Inflammatory macrophage treated with lipopolysaccharide for 1 hour (primary cell): Measurements from ENCODE around the gene INSC.

Experiments
- DNase-seq, 2 donors: peaks; one replicate each; pipeline ENCODE4 v3.0.0-alpha.2; 2020 to 2022

INSC gene

DNA sequence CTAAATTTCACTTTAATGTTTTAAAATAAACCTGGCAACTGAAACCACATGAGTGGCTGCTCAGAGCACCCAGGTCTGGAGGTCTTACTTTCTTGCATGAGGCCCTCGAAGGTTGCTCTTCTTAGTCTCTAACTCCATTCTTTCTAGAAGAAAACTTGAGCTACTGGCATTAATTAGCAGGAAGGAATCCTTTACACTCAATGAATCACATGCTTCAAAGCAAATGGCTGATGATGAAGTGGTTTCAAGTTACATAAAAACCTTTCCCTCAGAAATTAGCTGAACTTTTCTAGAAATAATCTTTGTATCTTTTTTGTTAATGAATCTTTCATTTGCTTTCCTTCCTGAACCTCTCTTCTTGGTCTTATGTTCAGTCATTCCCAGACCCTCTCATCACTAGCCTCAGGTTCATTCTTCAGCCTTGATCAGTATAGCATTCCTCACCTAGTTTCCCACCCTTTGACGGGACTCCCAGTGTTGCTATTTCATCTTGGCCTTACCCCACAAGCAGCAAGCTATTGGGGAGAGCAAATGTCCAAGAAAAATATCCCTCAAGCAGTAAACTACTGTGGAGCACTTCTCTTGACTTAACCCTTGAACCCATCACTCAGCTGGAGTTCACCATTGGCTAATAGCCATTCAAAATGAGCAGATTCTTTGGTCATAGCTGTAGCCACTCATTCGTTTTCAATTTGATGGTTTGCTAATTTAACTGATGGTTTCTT lies 75.1 kb downstream of the INSC start:
- no peak for DNase-seq

DNA sequence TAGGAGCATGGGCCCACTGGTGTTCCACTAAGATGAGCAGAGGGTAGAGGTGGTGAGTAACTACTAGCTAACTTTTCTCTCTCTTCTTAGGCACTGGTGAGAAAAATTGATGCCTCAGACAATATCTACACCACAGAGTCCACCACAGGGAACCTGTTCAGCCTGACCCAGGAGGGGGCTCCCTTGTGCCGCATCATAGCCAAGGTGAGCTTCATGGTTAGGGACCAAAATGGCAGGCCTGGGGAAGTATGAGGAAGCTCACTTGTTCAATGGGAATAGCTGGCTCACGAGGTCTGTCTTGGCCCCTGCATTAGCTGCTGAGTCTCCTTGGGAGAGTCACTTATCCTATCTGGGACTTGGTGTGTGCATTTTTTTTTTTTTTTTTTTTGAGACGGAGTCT lies 75.9 kb downstream of the INSC start:
- DNase-seq: no peak

DNA sequence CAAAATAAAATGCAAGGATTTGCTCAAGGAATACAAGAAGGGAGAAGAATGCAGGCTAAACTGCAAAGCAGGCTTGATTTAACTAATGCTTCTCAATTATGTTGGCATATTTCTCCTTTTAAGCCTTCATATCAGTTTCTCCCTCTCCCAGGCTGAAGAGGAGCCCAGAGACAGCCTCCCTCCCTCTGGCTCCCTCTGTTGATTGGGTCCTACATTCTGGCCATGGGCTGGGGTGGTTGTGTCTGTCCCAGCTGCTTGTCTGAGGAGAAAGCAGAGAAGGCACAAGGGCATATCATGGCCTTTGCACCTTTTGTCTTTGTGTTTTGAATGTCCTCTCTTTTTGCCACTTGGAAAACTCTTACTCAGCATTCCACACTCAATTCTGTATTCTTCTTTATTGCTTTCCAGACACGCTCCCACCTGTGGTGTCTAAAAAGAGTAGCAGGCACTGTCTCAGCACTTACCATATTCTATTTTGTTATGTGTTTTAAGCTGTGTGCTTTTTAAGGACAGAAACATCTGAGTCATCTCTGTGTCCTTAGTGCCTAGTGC lies 77.4 kb downstream of the INSC start:
- no peak for DNase-seq

DNA sequence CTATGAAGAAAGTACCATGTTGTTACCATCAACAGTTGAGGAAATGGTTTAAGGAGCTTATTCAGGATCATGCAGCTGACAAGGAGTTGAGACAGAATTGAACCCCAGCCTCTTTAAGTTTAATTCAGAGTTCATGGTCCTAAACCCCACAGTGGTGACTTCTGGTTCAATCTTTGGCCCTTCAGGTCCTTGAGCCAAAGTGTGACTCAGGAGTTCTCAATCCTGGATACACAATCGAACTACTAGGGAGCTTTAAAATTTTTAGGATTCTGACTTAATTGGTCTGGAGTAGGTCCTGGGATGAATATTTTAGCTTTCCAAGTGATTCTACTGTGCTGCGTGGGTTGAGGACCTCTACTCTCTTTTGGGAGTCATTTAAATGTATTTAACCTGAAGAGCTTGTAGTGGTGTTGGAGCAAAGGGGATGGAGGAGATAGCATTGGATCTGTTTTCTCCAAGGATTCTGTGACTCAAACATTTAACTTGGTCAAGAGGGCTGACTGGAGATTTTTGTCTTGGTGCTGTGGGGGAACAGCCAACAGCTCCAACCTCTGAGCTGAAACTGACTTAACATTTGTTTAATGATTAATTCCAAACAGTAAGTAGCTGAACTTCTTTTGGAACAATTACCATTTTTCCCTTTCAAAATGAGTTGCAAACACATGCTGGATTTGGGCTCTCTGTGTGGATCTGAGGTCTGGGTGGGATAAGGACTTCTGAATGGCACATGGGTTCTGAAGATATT lies 80.1 kb downstream of the INSC start:
- DNase-seq: no peak

DNA sequence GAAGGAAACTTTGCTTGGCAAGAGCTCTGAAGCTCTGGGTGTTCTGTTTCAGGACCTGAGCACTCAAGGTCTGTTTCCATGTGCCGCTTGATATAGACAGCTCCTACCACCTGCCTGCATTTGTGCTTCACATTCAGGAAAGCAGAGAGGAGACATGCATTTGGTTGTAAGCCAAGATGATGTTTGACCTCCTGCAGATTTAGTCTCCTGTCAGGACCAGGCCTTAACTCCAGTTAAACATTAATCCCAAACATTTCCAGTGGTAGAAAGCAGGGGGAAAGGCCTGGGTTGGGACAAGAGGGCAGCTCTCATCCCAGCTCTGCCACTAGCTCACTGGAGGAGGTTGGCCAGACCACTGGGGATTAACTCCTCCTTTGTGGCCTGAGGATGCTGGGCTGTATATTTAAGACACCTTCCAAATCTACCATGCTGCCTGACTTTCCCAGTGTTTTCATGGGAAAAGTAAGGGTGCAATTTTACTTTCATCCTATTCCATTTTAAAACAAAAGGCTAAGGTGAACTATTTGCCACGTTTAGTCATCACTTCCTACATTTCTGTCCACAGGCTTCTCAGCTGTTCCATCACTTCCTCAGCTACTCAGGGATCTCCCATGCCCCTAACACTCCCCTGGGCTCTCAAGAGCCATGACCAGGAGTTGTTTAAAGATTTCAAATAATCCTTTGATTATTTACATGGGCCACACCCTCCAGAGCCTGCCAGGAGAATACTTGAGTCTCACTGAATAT lies 80.9 kb downstream of the INSC start:
- DNase-seq: no peak

- DNase-seq: no peak
Measured at GRCh38 chr11:15196704-15197103, 82.0 kb downstream of the INSC start.

GRCh38 chr11:15197696-15198095 lies 83.0 kb downstream of the INSC start:
- DNase-seq: no peak

GRCh38 chr11:15198284-15198683 lies 83.6 kb downstream of the INSC start:
- DNase-seq: no peak

DNA sequence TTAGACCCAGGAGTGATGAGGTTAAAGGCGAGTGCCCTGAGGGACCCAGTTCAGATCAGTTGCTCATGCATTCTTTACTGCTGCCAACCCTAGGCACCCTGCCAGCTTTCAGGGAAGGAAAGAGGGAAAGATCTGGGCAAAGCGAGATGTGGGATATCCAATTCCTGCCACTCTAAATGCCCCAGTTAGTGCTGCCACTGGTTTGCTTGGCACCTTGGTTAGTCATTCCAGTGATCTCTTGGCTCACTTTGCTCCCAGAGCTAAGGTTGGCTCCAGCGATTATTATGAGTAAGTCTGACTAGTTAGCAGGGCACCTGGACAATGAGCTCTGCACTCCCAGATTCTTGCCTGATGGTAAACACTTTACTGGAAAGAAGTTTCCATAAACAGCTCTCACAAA lies 85.0 kb downstream of the INSC start:
- no peak for DNase-seq

DNA sequence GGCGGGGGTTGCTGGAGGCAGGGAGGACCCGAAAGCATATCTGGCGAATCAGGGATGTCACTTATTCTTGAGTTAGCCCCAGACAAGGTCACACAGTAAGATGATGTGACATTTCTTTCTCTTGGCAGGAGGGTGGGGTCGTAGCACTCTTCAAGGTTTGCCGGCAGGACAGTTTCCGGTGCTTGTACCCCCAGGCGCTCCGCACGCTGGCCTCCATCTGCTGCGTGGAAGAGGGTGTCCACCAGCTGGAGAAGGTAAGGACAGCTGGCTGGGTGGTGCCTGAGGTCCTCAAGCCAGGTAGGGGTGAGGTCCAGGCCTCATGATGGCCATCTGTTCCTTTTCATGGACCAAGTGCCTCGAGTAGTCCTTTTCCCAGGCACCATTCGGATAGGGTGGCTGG lies 86.0 kb downstream of the INSC start:
- DNase-seq: no peak

DNA sequence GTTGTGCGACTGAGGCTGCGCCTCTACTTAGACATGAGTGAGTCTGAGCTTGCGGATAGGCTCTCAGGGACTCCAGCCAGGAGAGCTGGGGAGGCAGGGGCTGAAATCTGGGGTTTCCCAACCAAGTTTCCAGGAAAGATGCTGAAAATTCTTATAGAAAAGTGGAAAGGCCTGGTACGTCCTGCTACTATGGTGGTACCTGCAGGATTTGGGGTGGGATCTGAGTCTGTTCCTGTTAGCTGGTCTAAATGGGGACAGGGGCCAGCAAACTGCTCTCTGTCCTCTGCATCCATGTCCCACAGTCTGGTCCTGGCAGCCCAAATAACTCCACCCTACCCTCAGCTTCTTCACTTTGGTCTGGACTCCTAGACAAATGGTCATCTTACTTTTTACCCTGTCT lies 86.9 kb downstream of the INSC start:
- DNase-seq: no peak

DNA sequence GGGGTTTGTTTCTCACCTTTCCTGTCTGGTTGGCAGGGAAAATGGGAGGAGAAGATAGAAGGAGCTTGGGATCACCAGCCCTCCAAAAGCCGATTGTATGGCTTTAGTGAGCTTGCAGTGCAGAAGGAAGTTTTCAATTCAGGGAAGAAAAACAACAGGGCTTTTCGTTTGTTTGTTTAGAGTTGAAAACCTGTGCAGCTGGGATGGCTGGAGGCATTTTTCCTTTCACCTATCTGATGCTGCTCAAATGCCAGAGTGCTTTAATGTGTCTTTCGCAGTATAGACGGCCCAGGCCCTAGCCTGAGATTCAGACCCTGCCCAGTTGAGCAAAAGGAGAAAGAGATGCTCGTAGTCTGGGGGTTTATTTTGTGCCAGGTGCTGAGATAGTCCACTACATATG lies 87.9 kb downstream of the INSC start:
- no peak for DNase-seq

DNA sequence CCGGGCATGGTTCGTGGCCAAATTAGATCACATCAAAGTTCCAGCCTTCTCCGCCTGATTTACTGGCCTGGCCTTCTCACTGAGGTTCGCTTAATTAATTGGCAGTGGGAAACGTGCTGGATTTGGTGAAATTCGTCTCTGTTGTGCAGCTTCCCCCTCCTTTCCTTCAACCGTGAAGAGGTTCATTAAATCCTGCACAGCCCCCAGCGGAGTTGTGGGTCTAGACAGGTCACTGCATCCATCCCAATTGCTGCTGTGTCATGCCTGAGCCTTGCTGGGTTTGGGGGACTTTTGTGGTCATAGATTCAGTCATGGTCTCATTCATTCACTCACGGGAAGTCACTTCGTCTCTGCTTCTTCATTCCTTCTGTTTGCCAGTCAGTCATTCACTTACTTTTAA lies 90.0 kb downstream of the INSC start:
- no peak for DNase-seq

GRCh38 chr11:15206791-15207190 lies 92.1 kb downstream of the INSC start:
- no peak for DNase-seq

DNA sequence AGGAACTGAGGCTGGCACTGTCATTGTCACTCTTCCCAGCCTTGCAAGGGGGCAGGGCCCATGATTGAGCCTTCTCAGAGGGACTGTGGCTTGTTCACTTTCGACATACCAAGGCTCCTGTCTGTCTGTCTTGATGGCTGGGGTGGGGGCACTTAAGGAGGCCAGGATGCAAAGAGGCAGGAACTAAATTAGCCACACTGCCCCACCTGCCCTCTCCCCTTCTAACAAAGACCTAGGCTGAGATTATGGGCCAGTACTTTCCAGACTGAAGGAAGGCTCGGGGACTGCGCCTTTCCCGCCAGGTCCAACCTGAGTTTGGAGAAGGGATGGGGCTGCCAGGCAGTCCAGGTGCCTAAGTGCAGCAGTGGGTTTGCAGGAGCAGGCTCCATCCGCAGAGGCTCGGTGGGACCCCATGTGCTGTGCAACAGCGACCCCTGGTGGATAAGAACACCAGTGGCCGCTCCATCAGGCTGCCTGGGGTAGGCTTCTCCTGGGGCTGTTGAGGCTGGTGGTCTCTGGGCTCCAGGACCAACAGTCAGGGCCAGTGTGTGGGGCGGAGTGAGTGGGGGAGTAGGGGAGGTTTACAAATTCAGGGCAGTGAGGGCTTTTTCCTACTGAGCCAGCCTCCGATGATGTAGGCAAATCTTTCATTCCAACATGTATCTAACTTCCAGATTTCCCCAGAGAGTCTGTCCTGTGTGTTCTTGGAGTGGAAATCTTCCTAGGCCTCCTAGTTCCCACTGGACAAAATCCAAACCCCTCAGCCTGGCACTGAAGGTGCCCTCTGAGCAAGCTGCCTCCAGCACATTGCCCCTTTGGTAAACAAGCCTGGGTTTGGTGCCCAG lies 93.9 kb downstream of the INSC start:
- DNase-seq: peak; percentile 23 to 74

DNA sequence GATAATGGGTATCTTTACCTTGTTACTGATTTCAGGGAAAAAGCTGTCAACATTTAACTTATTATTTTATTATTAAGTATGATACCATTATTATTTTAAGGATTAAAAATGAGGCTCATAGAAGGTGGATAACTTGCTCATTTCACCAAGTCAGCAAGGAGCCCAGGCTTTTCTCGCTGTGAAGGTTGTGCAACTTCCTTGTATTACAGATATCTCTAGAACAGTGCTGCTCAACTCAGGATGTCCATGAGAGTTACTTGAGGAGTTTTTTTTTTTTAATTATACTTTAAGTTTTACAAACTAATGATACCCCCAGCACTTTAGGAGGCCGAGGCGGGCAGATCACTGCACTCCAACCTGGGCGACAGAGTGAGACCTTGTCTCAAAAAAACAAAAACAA lies 98.2 kb downstream of the INSC start:
- DNase-seq: no peak

DNA sequence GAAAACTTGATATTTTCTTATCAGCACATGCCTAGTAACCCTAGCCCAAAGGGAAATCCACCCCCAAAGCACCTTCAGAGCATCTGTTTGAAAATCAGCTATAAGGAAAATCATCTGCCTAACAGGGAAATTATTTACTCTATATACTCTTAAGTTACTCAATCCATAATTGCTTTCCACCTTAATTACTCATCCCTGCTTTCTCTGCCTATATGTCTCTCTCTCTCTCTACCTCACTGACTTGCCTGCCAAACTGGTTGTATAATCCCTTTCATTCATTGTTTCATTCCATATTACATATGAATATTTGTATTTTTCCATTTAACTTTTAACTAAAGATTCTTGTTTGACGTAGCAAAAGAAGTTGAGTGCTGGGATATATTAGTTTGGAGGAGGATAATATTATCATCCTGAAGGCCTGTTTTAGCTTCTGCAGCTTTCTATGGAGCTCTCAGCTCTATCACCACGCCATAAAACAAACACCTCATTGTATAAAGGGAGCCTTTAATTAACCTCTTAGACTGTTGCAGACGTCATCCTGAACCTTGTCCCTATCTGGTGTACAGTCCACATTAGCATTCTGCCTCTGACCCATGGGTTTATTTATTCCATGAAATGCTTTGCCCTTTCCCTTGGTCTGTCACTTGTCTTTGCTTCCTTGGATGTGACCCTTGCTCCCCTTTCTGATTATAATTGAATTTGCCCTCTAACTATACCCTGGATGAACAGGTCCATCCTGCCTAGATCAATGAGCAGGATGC lies 98.9 kb downstream of the INSC start:
- no peak for DNase-seq

GRCh38 chr11:15215005-15215404 lies 100.3 kb downstream of the INSC start:
- DNase-seq: no peak

DNA sequence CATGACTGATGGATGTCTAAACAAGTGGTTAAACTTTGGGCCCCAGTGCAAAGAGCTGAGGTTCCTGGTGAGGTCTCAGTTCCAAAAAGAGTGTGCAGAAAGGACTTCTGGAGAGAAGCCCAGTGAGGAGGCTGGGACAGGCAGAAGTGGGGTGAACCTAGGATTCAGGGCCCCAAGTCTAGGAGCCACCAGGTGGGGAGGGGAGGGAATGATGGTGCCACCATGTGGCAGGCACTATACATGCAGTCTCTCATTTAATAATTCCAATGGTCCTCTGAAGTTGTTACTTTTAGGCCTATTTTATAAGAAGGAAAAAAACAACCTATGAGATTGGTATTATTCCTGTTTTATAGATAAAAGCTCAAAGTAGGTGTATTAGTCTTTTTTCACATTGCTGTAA lies 102.0 kb downstream of the INSC start:
- no peak for DNase-seq

DNA sequence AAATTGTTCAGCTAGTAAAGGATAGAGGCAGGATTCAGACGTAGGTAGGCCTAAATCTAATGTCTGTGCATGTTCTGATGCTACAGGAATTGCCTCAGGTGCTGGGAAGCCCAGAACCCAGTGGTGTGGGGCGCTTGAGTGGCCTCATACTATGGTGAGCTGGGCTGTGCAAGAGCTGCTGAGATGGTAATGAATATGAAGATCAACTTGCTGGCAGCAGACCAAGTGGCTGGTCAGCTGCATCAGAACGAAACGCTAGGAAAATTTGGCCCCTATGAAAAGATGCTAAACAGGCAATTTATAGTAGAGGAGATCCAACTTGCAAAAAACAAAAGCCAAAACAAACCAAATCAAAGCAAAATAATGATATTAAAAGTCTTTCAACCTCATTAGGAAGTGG lies 102.7 kb downstream of the INSC start:
- DNase-seq: no peak

DNA sequence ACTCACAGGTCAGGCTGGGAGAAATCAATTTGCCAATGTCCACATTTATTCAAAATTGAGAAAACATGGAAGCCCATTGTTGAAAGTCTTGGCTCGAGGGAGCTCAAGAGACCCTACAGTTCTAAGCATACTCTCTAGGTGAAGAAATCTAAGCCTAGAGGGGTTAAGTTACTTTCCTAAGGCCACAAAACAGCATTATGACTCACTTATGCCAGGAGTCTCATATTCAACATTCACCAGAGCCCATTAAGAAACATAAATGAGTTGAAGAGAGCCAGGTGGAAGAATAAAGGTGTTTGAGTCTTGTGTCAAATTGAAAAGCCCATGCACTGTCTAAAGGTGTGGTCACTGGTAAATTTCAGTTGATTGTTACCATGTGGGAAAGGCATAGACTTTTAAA lies 108.1 kb downstream of the INSC start:
- no peak for DNase-seq

DNA sequence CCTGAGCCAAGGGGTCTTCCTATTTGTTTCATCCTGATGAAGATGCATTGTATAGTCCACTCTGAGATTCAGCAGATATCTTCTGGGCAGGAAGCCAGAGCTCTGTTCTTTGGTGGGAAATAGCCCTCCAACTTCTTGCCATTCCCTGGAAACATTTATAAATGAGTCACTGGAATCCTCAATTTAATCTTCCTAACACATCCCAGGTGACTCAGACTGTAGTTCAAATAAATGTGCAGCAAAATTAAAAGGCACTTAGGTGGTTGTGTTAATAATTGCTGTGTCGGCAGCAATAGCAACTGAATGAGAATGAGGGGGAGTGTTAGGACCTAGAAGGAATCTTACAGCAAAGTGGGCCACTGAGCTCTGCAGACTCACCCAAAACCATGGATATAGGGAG lies 108.6 kb downstream of the INSC start:
- DNase-seq: no peak
